Kidney (tissue), 14 donors: ENCODE data around the gene NHSL2. TPM values are rescaled to one million over a fixed set of nuclear protein-coding genes. Genes with fewer than 3 reads are reported as not detected.
A peak's percentile ranks its signal among the peaks of the same experiment; 100 is the strongest.

ENCODE experiments used
- DNase-seq, 5 donors: peaks; one replicate each; pipeline ENCODE4 v3.0.0-alpha.2; 2013 to 2020
- FAIRE-seq: peaks from 2 replicates; lab custom pipeline; 2012; peaks lifted over from hg19 to GRCh38; lab: Jason Lieb, UNC
- H3K27ac ChIP-seq, 2 donors: one replicate each; pipeline ENCODE4 v1.7.0; 2013; ENCODE audit warnings: low read depth in 2 of 2, low read length in 2 of 2, inconsistent platforms in 1 of 2
- H3K27me3 ChIP-seq: one replicate; pipeline ENCODE4 v1.7.1; 2013; ENCODE audit warnings: low read length, inconsistent platforms; ENCODE audit not compliant: control insufficient read depth, insufficient read depth
- H3K36me3 ChIP-seq, 3 donors: one replicate each; pipeline versions ENCODE4 v1.7.0 to v1.7.1; 2013; ENCODE audit warnings: low read length in 3 of 3, control low read depth in 1 of 3, inconsistent platforms in 1 of 3; ENCODE audit not compliant: insufficient read depth in 3 of 3, control insufficient read depth in 2 of 3
- H3K4me1 ChIP-seq, 3 donors: one replicate each; pipeline versions ENCODE4 v1.7.0 to v1.7.1; 2013; ENCODE audit warnings: low read length in 3 of 3, inconsistent platforms in 1 of 3, low read depth in 1 of 3; ENCODE audit not compliant: control insufficient read depth in 2 of 3, insufficient read depth in 2 of 3
- H3K4me3 ChIP-seq, 3 donors: one replicate each; pipeline versions ENCODE4 v1.7.0 to v1.8.1; 2013; ENCODE audit warnings: low read length in 3 of 3, control low read depth in 1 of 3, inconsistent platforms in 1 of 3
- H3K9ac ChIP-seq, 3 donors: one replicate each; pipeline versions ENCODE4 v1.7.0 to v1.7.1; 2013; ENCODE audit warnings: low read length in 3 of 3, control low read depth in 1 of 3, inconsistent platforms in 1 of 3
- H3K9me3 ChIP-seq, 3 donors: one replicate each; pipeline versions ENCODE4 v1.7.0 to v1.7.1; 2013; ENCODE audit warnings: low read length in 3 of 3, control low read depth in 1 of 3, inconsistent platforms in 1 of 3; ENCODE audit not compliant: control insufficient read depth in 2 of 3, insufficient read depth in 1 of 3
- CTCF ChIP-seq: IDR thresholded peaks from 3 replicates; pipeline ENCODE4 v1.5.1; 2012; ENCODE audit warnings: mild to moderate bottlenecking, moderate library complexity, borderline replicate concordance; ENCODE audit not compliant: insufficient read depth; ENCODE audit errors: extremely low read depth
- intact Hi-C: fragments of 100-400 bp; cut with DNase I; formaldehyde crosslinking; loops from one replicate; pipeline ENCODE4 v1.11.1; 2022
- polyA plus RNA-seq: library from polyadenylated mRNA; stranded (reverse); fragments of 350-450 nt; fragmentation: Illumina TruSeq; extraction: RNeasy Lipid Tissue Mini Kit (QIAGEN cat#74804); gene quantifications from one replicate; pipeline ENCODE4 v1.2.3, GENCODE V29; 2014; ENCODE audit warnings: low read depth, low replicate concordance; ENCODE audit not compliant: insufficient read depth
- total RNA-seq: library from RNA; stranded (reverse); fragmentation: NEBNext Ultra II Directional; extraction: Animal tissue kit (Norgen Biotek cat#: 25700); gene quantifications from one replicate; pipeline ENCODE4 v1.2.1, GENCODE V29; 2021
- donor health status: control.
- donor health status: control.
- donor health status: control.
- donor health status: control.
- donor health status: control.
- donor health status: DM: yes; HTN: yes; CAD: no.
- donor health status: Normal renal cell carcinoma (clear cell type).

Gene NHSL2
- total and polyA plus RNA-seq, 2 donors from 2014 or later = 1.3 to 10.8 TPM

- peaks cover 0 to 5% (median 0%) of the 10 kb centered on the region in 3 donors for H3K4me1 ChIP-seq
- H3K27me3 ChIP-seq = peaks cover under 1% of the 10 kb centered on the region
- no peak overlapping the region for H3K9ac ChIP-seq
- DNase-seq (peak in 1 of 5 donors; percentile 8), FAIRE-seq (no peak)
- H3K27ac ChIP-seq = no peak overlapping the region
- no peak for TF ChIP-seq CTCF
- H3K4me3 ChIP-seq = no peak overlapping the region
- H3K9me3 ChIP-seq = no peaks in the 10 kb centered on the region
- intact Hi-C loops = no loop called here
- no peaks in the 10 kb centered on the region for H3K36me3 ChIP-seq
Observed at GRCh38 chrX:72045141-72045540, 134.5 kb downstream of the NHSL2 start.

GRCh38 chrX:72045552-72046277 lies 135.1 kb downstream of the NHSL2 start:
- no peak for TF ChIP-seq CTCF
- Histone ChIP-seq H3K27me3 (peaks cover 2% of the 10 kb centered on the region), H3K4me3 (no peak overlapping the region), H3K9ac (no peak overlapping the region), H3K4me1 (peaks cover 0 to 5% (median 0%) of the 10 kb centered on the region in 3 donors), H3K27ac (no peak overlapping the region), H3K9me3 (no peaks in the 10 kb centered on the region), H3K36me3 (no peaks in the 10 kb centered on the region)
- DNase-seq = peak in 3 of 5 donors; percentile 60 to 80 (median 78)
- FAIRE-seq = peak; percentile 6
- intact Hi-C loops = no loop called here

- DNase-seq (peak in 2 of 5 donors; percentile 2 to 9), FAIRE-seq (no peak)
- Histone ChIP-seq H3K27me3 (peaks cover 2% of the 10 kb centered on the region), H3K27ac (peak overlapping the region in 1 of 2 donors; percentile 17), H3K36me3 (no peaks in the 10 kb centered on the region), H3K4me1 (peaks cover 0 to 5% (median 0%) of the 10 kb centered on the region in 3 donors), H3K4me3 (no peak overlapping the region), H3K9me3 (no peaks in the 10 kb centered on the region), H3K9ac (peak overlapping the region in 1 of 3 donors; percentile 15)
- intact Hi-C loops = no loop called here
- no peak for TF ChIP-seq CTCF
Observed at GRCh38 chrX:72046447-72046846, 135.8 kb downstream of the NHSL2 start.
